K562 (cell line): ENCODE measurements around the gene TMEM151A. TPM values are rescaled to one million over a fixed set of nuclear protein-coding genes. Genes with fewer than 3 reads are reported as not detected.
A peak's percentile ranks its signal among the peaks of the same experiment; 100 is the strongest.

Experiments used
- CHD7 ChIP-seq: fragments of 200-600 bp; sonication (generic); IDR thresholded peaks from one replicate; pipeline ENCODE4 v1.6.1; 2012; ENCODE audit warnings: mild to moderate bottlenecking, low read depth, low read length, inconsistent platforms
- CTCFL ChIP-seq: IDR thresholded peaks from 2 replicates; pipeline ENCODE4 v1.6.1; 2011; ENCODE audit warnings: borderline replicate concordance, low read depth, mild to moderate bottlenecking, moderate library complexity, low read length; ENCODE audit not compliant: insufficient read depth, poor library complexity, severe bottlenecking
- HNRNPH1 ChIP-seq: fragments of 200-400 bp; formaldehyde crosslinking; optimal IDR thresholded peaks from 2 replicates; pipeline ENCODE3; 2017; ENCODE audit warnings: low read depth, mild to moderate bottlenecking, low read length, moderate library complexity
- NR1H2 ChIP-seq: sonication (generic); formaldehyde crosslinking; IDR thresholded peaks from 2 replicates; pipeline ENCODE4 v1.4.0; 2020; ENCODE audit warnings: mild to moderate bottlenecking, missing genetic modification reagents
- PHF8 ChIP-seq: fragments of 200-600 bp; sonication (generic); IDR thresholded peaks from 2 replicates; pipeline ENCODE4 v1.6.1; 2012; ENCODE audit warnings: mixed run types, mild to moderate bottlenecking, inconsistent platforms, low read length, moderate library complexity, borderline replicate concordance
- RB1 ChIP-seq: fragments of 450-650 bp; IDR thresholded peaks from 2 replicates; pipeline ENCODE4 v1.6.1; 2017; ENCODE audit warnings: low read depth, mild to moderate bottlenecking
- TAF1 ChIP-seq: IDR thresholded peaks from 2 replicates; pipeline ENCODE4 v1.6.1; 2011; ENCODE audit warnings: mild to moderate bottlenecking, low read length, moderate library complexity; ENCODE audit not compliant: insufficient read depth, control insufficient read depth, severe bottlenecking; ENCODE audit errors: extremely low read depth
- TFAP4 ChIP-seq: sonication (generic); formaldehyde crosslinking; IDR thresholded peaks from 2 replicates; pipeline ENCODE4 v1.8.0; 2022; ENCODE audit warnings: missing genetic modification reagents, mild to moderate bottlenecking, moderate library complexity, borderline replicate concordance
- ZEB2 ChIP-seq: fragments of 450-650 bp; IDR thresholded peaks from 2 replicates; pipeline ENCODE4 v1.6.1; 2016
- ZSCAN32 ChIP-seq: fragments of 450-650 bp; formaldehyde crosslinking; IDR thresholded peaks from 2 replicates; pipeline ENCODE4 v1.4.0; 2020; ENCODE audit warnings: mild to moderate bottlenecking, moderate library complexity
- polyA plus RNA-seq, 8 experiments: library from polyadenylated mRNA; depleted of rRNA in 4 of 8; stranded (reverse) in 5 of 8; unstranded in 3 of 8; fragments of >200 nt; fragmentation: Nextera tagmentation in 2 of 8; fragmentation: Illumina TruSeq in 1 of 8; extraction: Ambion mirVana in 2 of 8; extraction: Trizol in 1 of 8; gene quantifications; 2 replicates each; pipeline versions ENCODE4 v1.2.1 to v1.2.3, GENCODE V29; 2011 to 2014; ENCODE audit warnings: inconsistent platforms in 1 of 8, missing spikeins in 1 of 8
- total RNA-seq, 7 experiments: library from RNA; depleted of rRNA in 6 of 7; stranded (reverse); fragments of >200 nt in 6 of 7; fragmentation: Illumina TruSeq in 2 of 7; extraction: Trizol in 2 of 7; gene quantifications; 2 replicates each; pipeline versions ENCODE4 v1.2.1 to v1.2.3, GENCODE V29; 2011 to 2021; ENCODE audit warnings: low replicate concordance in 1 of 7

The TMEM151A gene
- total and polyA plus RNA-seq, 9 of the 15 experiments (the other 6 are each of a cell fraction or from before 2014, with no cell fraction given), result not detected

- TF ChIP-seq CHD7 (no peak), NR1H2 (CRISPR knock-in tag) (0 out of 2 replicates have a peak, but pooled peaks have one; percentile 43), CTCFL (no peak), ZSCAN32 (CRISPR knock-in tag) (no peak), TFAP4 (CRISPR knock-in tag) (peak; percentile 53), ZEB2 (no peak), TAF1 (peak; percentile 50), PHF8 (peak; percentile 49; the same call in 1 of the 2 replicates), RB1 (peak; percentile 62; the same call in 1 of the 2 replicates), HNRNPH1 (no peak)
Measured at GRCh38 chr11:66268244-66268951, 23.3 kb upstream of the TMEM151A start, which contains the start of gene RAB1B (continued).
